DND-41 (cell line): Measurements from ENCODE around the gene PTPRN2.

ENCODE experiments used
- ATAC-seq: fragments of 200-7000 bp; cut with Tn5 transposase; 3 replicates; pipeline ENCODE4 v1.9.1; 2021; ENCODE audit warnings: low read depth; ENCODE audit not compliant: insufficient read depth
- DNase-seq: peaks from one replicate; pipeline ENCODE4 v3.0.0-alpha.2; 2020
- H2AFZ ChIP-seq: 2 replicates; pipeline ENCODE4 v1.6.0; 2012; ENCODE audit warnings: low read depth, low read length
- H3K27ac ChIP-seq: 2 replicates; pipeline ENCODE4 v1.5.1; 2012; ENCODE audit warnings: low read length, inconsistent platforms
- H3K27me3 ChIP-seq: fragments of 200-600 bp; sonication (generic); 2 replicates; pipeline ENCODE4 v1.6.0; 2012; ENCODE audit warnings: low read length, mild to moderate bottlenecking, inconsistent platforms; ENCODE audit not compliant: insufficient read depth, poor library complexity
- H3K36me3 ChIP-seq: 2 replicates; pipeline ENCODE4 v1.5.1; 2012; ENCODE audit warnings: low read length, inconsistent platforms; ENCODE audit not compliant: insufficient read depth
- H3K4me1 ChIP-seq: 2 replicates; pipeline ENCODE4 v1.5.1; 2012; ENCODE audit warnings: mild to moderate bottlenecking, low read length; ENCODE audit not compliant: insufficient read depth
- H3K4me2 ChIP-seq: 2 replicates; pipeline ENCODE4 v1.6.0; 2012; ENCODE audit warnings: mild to moderate bottlenecking, moderate library complexity, low read length, inconsistent platforms; ENCODE audit not compliant: insufficient read depth
- H3K4me3 ChIP-seq, 2 experiments: fragments of 200-600 bp in 1 of 2; shearing (Covaris generic) in 1 of 2; 2 replicates each; pipeline ENCODE4 v1.5.1; 2012 to 2016; ENCODE audit warnings: inconsistent platforms in 2 of 2, low read length in 2 of 2, mild to moderate bottlenecking in 2 of 2, low read depth in 1 of 2, moderate library complexity in 1 of 2
- H3K79me2 ChIP-seq: 2 replicates; pipeline ENCODE4 v1.6.0; 2012; ENCODE audit warnings: low read length, inconsistent platforms; ENCODE audit not compliant: insufficient read depth
- H3K9ac ChIP-seq: 2 replicates; pipeline ENCODE4 v1.6.0; 2012; ENCODE audit warnings: low read depth, mild to moderate bottlenecking, inconsistent platforms, low read length, moderate library complexity
- H3K9me3 ChIP-seq: 2 replicates; pipeline ENCODE4 v1.5.1; 2012; ENCODE audit warnings: low read length, moderate library complexity, mild to moderate bottlenecking, inconsistent platforms; ENCODE audit not compliant: insufficient read depth, severe bottlenecking
- H4K20me1 ChIP-seq: 2 replicates; pipeline ENCODE4 v1.6.0; 2012; ENCODE audit warnings: low read length; ENCODE audit not compliant: insufficient read depth
- CTCF ChIP-seq: IDR thresholded peaks from 2 replicates; pipeline ENCODE4 v1.5.1; 2012; ENCODE audit warnings: borderline replicate concordance, low read length, moderate library complexity, mild to moderate bottlenecking; ENCODE audit not compliant: poor library complexity, severe bottlenecking; ENCODE audit errors: extremely low read depth
- EZH2 ChIP-seq: IDR thresholded peaks from 3 replicates; pipeline ENCODE4 v1.6.1; 2012; ENCODE audit warnings: borderline replicate concordance, low read depth, mild to moderate bottlenecking, moderate library complexity, low read length, inconsistent platforms; ENCODE audit not compliant: severe bottlenecking

The PTPRN2 gene

GRCh38 chr7:158084555-158084954 lies 503.1 kb downstream of the PTPRN2 start:
- Histone ChIP-seq H3K36me3 (no peaks in the 10 kb centered on the region), H3K27ac (no peak overlapping the region), H3K4me1 (no peaks in the 10 kb centered on the region), H3K4me2 (no peak overlapping the region), H3K9ac (no peak overlapping the region), H3K9me3 (no peaks in the 10 kb centered on the region), H4K20me1 (no peaks in the 10 kb centered on the region), H3K27me3 (no peaks in the 10 kb centered on the region), H3K4me3 (no peak overlapping the region), H3K79me2 (no peaks in the 10 kb centered on the region), H2AFZ (no peak overlapping the region)
- DNase-seq (no peak), ATAC-seq (no peak)
- TF ChIP-seq CTCF, result no peak
- no peak for TF ChIP-seq EZH2

- TF ChIP-seq EZH2, result no peak
- no peak for TF ChIP-seq CTCF
- Histone ChIP-seq H3K36me3 (no peaks in the 10 kb centered on the region), H2AFZ (no peak overlapping the region), H3K9me3 (no peaks in the 10 kb centered on the region), H4K20me1 (no peaks in the 10 kb centered on the region), H3K4me1 (no peaks in the 10 kb centered on the region), H3K4me3 (no peak overlapping the region), H3K27me3 (no peaks in the 10 kb centered on the region), H3K4me2 (no peak overlapping the region), H3K9ac (no peak overlapping the region), H3K27ac (no peak overlapping the region), H3K79me2 (no peaks in the 10 kb centered on the region)
- ATAC-seq, result no peak
- DNase-seq, result no peak
Measured at GRCh38 chr7:158083526-158084310, 503.9 kb downstream of the PTPRN2 start.

- no peak overlapping the region for H3K27ac ChIP-seq
- no peaks in the 10 kb centered on the region for H3K4me1 ChIP-seq
- H3K9me3 ChIP-seq, result no peaks in the 10 kb centered on the region
- TF ChIP-seq EZH2 (no peak), CTCF (no peak)
- no peak overlapping the region for H3K4me3 ChIP-seq
- H4K20me1 ChIP-seq, result no peaks in the 10 kb centered on the region
- no peaks in the 10 kb centered on the region for H3K27me3 ChIP-seq
- no peak for DNase-seq
- no peaks in the 10 kb centered on the region for H3K36me3 ChIP-seq
- H3K9ac ChIP-seq, result no peak overlapping the region
- ATAC-seq, result no peak
- H3K4me2 ChIP-seq, result no peak overlapping the region
- H2AFZ ChIP-seq, result no peak overlapping the region
- no peaks in the 10 kb centered on the region for H3K79me2 ChIP-seq
Measured at GRCh38 chr7:158082761-158083160, 504.9 kb downstream of the PTPRN2 start.
